ENCODE data around the gene MAP3K2.

MAP3K2 gene

DNA sequence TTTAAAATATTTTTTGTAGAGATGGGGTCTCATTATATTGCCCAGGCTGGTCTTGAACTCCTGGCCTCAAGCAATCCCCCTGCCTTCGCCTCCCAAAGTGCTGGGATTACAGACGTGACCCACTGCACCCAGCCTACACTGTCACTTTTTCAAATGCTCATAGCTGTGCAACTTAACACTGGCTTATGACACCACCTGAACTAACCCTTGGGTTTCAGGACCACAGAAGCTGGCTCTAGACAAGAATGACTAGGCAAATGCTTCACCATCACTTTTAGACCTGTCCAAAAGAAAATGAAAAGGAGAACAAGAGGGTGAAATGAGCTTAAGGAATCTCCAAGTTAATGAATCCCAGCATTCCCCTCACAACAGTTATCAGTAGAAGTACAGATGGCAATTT, 107.1 kb downstream of the MAP3K2 start:
- DNase-seq: no peak

DNA sequence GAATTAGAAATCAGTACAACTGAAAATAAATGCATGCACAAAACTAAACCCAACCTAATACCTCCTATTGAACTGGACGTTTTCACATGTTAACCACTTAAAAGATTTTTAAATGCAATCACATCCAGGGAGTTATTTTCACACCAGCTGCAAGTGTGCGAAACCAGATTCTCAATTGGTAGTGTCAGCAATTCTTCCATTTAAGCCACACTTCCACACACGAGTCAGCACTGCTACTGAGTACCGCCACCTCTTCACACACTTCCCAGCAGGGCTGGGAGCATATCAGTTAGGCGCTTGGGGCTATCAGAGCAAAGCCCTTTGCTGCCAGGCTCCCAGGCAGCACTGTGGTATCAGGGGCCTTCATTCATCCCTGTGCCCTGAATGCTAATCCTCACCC, 108.0 kb downstream of the MAP3K2 start:
- no peak for DNase-seq

DNA sequence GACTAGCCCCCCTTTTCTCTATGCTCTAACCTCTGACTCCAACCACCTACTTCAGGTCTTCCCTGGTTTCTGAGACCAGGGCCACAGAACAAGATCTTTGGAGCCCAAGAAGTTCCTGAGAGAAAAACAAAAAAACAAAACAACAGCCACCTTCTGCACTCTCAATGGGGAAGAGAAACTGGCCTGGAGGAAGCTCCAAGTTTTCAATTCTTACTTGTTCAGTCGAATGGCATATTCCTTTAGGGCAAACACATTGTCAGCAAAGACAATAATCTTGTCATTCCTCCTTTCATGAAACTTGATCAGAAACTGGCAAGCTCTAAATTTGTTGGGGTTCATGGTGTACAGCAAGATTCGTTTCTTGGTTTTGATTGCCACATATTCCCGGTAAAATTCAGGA, 108.8 kb downstream of the MAP3K2 start:
- no peak for DNase-seq

DNA sequence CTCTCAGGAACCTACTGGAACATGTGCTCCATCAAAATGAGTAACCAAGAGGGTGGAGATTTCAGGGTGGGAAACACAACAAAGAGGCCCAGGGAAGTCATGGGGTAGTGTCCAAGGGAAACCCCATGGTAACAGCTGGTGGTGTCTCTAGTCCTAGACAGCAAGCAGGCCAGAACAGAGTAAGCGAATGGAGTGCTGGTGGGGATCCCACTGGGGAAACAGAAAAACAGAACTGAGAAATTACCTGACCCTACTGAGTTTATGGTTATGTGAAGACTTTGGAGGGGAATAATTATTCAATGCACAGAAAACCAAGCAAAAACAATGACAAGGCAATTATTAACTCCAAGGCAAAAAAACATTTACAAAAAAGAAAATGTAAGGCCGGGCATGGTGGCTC, 110.7 kb downstream of the MAP3K2 start:
- DNase-seq: no peak

- DNase-seq: no peak
These were observed 112.0 kb downstream of the MAP3K2 start for GRCh38 chr2:127275789-127276188.

DNA sequence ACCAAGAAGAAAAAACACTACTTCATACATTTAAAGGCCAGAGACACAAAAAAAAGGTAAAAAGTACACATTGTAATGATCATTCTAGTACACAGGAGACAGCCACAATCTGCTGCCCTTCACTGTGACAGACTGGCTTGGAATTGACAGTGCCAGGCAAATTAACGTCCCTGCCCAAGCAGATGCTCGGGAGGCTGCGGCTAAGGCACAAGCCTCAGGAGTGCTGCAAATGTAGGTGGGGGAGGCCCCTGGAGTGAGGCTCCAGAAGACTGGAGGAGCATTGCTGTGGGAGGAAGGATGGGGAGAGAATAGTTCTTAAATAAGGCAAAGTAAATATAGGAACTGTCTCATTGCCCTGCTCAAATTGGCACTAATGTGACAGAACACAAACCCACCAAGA, 112.4 kb downstream of the MAP3K2 start:
- DNase-seq: no peak

GRCh38 chr2:127270663-127271062, 117.1 kb downstream of the MAP3K2 start:
- DNase-seq: no peak

DNA sequence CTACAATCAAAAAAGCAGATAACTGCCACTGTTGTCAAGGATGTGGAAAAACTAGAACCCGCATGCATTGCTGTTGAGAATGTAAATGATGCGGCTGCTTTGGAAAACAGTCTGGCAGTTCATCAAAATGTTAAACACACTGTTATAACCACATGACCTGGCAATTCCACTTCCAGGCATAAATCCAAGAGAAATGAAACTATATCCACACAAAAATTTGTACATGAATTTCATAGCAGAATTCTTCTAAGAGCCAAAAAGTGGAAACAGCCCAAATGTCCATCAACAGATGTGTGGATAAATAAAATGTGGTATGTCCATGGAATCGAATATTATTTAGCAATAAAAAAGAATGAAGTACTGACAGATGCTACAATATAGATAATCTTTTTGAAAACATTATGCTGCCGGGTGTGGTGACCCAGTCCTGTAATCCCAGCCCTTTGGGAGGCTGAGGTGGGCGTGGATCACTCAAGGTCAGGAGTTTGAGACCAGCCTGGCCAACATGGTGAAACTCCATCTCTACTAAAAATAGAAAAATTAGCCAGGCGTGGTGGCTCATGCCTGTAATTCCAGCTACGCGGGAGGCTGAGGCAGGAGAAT, 125.9 kb downstream of the MAP3K2 start:
- no peak for DNase-seq

- DNase-seq: no peak
These were observed 128.4 kb downstream of the MAP3K2 start for GRCh38 chr2:127259355-127259754.

DNA sequence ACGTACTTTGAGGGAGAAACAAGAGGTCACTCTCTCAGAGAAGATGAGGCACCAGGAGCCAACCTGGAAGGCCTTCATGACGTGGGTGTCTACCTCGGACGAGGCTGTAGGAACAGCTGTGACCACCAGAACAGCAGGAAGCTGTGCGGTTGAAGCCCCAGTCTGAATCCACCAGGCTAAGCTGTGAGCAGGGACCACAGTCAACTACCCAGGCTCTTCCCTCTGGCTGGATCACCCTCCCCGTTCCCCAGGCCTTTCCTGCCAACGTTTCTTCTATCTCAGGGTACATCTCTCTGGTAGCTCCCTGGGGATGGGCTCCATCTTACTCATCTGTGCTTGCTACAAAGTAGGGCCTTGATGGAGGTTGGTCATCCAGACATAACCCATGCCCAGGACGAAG, 130.9 kb downstream of the MAP3K2 start:
- DNase-seq: no peak

GRCh38 chr2:127256381-127256780, 131.4 kb downstream of the MAP3K2 start:
- DNase-seq: no peak

DNA sequence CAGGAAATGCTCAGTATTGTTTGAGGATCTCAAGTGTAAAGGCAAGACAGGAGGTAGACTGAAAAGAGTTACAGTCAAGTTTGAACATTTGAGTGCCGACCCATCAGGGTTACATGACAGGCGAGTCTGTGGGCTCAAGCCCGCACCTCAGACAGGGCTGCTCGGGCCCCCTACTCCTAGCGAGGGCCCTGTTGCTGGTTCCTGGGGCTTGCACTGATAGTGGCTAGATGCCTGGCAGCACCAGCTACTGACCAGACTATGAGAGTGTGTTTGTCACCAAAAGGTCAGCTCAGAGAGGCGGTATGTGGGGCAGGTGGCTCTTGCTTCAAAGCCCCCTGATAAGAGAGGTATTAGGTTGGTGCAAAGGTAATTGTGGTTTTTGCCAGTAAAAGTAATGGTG, 132.1 kb downstream of the MAP3K2 start:
- no peak for DNase-seq

DNA sequence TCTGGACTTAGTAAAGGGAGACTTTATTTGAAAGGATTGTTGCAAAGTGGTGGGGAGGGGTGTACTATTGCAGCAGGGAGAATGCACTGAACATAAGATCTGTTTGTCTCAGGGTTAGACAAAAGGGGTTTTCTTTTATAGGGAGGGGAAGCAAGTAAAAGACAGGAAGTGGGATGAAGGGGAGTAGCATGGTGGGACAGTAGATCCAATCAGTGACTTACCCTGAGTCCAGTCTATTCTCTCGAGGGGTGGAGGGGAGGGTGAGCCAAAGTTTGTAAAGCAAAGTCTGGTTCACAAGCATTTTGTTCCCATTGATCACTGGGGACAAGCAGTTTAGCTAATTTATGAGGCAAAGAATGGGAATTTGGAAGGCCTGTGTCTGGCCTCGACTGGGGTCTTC, 132.6 kb downstream of the MAP3K2 start:
- DNase-seq: no peak

- DNase-seq: no peak
These were observed 133.3 kb downstream of the MAP3K2 start for GRCh38 chr2:127254386-127254981.

Data from bone marrow (tissue), 2 donors.